Endothelial cell of hepatic sinusoid (primary cell): Measurements from ENCODE around the gene MME.
"Not testable (repeated sequence)": the region's sequence is repeated elsewhere in the genome, so short reads cannot be mapped to it uniquely, and the experiment has no call there.

Experiments
- in situ Hi-C: cut with HindIII; loops from 2 replicates; pipeline ENCODE4 v1.10.0; 2017; ENCODE audit warnings: low sequenced_read_pairs

Gene MME

DNA sequence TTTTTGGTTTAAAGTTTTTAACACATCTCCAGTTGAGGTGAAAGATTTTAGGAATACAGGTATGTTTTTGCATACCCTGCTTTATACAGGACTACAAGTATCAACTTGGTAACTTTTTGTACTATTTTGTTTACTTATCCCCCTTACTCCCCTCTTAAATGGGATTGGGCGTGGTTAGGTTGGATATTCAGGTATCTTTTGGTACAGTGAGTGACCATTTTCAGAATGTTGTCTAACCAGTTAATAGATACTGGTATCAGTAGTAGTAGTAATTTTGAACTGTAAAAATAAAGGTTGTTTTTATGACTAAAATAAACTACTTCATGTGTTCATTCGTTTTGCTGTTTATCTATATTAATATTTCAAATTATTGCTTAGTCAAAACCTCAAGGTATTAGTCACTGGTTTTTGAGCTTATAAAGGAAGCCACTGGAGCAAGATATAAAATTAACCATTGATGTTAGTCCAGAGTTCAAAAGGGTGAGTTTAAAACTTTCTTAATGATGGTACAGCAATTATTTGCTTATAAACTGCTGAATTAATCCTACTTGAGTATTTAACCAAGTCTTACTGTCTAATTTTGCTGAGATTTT lies 3.3 kb downstream of the MME start:
- in situ Hi-C loops: no loop called here

DNA sequence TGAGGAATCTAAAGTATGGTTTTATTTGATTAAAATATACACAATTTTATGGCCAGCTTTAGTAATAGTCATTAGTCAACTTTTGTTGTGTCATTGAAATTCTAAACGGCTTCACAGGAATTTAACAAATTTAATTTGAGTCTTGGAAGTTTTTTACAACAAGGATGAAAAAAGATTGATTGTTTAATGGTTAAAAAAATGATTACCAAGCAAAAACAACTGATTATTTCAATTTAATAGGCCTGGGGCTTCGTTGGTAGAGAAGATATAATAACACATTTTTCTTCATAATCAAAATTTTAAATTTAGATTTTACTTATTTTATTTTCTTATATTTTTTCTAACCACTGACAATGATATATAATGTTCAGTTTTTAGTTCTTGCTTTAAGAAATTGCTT lies 4.4 kb downstream of the MME start:
- in situ Hi-C loops: no loop called here

DNA sequence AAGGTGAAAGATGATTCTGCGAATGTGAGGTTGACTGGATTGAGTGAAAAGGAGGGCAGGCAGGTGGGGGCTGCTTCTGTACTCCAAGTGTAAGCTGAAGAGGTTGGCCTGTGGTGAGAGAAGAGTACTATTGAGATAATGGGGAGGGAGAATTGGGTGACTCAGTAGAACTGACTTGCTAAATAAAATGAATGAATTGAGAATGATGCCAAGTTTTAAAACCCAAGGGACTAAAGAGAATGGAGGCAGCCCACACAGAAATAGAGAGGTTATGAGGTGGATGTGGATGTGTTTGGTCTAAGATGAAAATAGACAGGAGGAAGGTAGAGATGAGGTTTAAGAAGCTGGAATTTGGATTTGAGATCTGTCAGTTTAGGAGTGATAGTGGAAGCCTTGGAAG lies 5.9 kb downstream of the MME start:
- in situ Hi-C loops: no loop called here

DNA sequence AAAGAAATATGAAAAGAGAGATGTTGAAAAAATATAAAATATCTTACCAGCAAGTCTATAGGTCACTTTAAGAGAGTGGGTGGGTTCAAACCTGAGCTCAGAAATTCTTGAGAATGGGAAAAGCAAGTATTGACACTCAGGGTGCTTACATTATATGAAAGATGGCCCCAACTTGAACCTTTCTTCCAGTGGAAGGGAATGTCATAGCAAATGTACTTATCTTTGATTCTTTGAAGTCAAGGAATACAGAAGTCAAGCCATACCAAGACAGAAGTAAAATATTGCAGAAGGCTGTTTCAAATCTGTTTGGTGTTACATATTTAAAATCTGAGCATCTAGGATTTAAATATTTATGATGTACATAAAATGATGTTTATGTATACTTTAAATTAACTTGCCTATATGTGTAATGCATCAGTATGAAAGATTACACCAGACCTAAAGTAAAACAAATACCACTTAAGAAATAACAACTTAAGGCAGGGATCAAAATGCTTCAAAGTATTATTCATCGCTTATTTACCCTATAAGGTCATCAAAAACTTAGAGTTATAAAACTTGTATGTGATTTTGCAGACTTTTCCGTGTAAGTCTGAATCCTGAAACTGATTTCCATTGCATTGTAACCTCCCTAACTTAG lies 8.7 kb downstream of the MME start:
- in situ Hi-C loops: no loop called here

DNA sequence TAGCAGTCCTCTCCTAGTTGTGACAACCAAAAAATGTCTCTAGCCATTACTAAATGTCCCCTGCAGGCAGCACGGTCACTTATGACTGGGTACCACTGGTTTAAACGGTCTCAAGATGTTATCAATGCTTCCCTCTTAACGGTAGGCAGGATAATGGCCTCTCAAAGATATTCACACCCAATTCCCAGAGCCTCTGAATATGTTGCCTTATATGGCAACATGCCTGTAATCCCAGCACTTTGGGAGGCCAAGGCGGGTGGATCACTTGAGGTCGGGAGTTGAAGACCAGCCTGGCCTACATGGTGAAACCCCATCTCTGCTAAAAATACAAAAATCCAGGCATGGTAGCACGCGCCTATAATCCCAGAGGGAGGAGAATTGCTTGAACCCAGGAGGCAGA lies 9.4 kb downstream of the MME start:
- in situ Hi-C loops: no loop called here

DNA sequence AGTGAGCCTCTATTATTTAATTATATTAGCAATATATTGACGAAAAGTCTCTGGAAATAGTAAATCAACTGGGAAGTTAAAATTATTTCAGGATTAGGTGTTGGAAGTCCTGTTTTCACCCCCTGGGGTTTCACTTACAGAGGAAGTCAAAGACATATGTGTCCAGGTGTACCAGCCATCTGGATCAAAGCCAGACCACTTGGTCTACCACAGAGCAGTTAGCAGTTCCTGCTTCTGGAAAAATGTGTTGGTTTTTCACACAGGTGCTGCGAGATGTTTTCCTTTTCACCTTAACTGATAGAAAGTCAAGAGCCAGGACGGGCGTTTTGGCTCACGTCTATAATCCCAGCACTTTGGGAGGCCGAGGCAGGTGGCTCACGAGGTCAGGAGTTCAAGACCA lies 13.1 kb downstream of the MME start:
- in situ Hi-C loops: no loop called here

DNA sequence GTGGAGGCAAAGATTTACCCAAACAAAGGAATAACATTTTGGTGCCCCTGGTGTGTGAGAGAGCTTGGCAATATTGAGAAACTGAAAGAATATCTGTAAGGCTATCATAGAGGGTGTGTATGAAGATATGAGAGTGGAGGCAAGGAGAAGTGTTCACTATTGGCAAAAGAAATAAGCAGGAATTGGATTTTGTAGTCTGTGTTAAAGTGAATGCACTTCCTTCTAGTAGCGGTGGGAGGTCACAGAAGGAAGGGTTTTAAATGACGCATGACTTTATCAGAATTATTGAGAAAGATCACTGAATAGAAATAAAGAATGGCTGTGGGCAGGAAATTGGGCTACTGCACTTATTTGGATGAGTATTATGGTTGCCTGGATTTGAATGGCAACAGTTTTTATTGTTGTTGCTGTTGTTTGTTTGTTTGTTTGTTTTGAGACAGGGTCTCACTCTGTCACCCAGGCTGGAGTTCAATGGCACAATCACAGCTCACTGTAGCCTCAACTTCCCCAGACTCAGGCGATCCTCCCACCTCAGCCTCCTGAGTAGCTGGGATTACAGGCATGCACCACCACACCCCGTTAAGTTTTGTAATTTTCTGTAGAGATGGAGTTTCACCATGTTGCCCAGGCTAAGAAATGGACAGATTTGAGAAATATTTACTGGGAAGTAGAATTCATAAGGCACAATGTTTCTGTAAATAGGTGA lies 16.3 kb downstream of the MME start:
- in situ Hi-C loops: no loop called here

DNA sequence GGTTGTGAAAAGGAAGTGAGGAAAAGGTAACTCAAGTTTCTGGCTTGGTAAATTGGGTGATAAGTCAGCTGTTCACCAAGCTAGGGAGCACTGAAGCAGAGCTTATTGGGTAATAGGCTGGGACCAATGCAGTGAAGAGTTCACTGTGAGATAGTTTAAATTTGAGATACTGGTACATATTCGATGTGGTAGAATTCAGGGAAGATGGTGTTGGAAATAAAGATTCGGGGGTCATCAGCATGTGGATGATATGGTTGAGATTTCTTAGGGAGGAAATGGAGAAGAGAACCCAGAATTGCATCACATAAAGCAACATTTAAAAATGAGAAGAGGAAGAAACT lies 16.9 kb downstream of the MME start:
- in situ Hi-C loops: no loop called here

DNA sequence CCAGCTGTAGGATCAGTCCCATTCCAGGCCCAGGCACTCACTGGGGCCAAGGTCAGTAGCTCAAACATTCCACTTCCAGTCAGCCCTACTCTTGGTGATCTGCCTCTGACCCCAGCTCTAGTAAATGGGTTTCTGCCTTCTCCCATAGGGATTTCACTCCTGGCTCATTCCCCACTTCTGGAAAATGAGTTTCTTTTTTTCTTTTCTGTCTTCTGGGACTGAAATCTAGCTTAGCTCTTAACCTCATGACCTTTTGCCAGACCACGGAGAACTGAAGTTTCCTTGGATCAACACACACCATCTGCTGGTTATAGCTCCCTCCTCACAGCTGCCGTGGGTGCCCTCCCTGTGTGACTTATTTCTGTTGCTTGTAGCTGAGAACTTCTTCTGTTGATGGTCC lies 21.3 kb downstream of the MME start:
- in situ Hi-C loops: no loop called here

DNA sequence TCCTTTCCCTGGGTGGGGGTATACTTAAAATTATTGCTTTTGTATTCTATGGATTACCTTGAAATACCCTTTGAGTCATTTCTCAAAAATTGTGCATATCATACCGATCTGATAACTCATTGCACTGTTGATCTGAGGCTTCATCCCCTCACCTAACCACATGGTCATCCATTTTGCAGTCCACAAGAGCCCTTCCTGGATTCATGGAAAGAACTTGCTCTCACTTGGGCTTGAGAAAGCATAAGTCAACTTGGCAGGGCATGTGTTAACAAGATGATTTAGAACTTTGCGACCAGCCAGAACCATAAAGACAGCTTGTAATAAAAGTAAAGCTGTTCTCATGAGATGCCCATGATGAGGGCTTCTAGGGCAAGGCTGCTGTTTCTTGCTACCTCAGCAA lies 22.2 kb downstream of the MME start:
- in situ Hi-C loops: no loop called here

DNA sequence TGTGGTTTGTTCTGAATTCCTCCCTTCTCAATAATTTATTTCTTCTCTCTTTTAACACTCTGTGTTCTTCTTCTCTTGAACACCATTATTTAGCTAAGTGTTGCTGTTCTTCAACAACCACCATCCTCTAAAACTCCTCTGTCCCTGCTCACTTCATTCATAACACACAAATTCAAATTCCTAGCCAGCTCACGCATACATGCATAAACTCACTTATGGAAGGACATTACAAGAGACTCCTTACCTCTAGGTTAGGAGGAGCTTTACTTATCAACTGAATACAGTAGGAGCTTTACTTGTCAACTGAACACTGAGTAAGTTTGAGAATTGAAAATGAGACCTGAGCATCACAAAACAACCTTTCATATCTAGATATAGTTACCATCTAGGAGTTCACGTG lies 23.6 kb downstream of the MME start:
- in situ Hi-C loops: no loop called here

DNA sequence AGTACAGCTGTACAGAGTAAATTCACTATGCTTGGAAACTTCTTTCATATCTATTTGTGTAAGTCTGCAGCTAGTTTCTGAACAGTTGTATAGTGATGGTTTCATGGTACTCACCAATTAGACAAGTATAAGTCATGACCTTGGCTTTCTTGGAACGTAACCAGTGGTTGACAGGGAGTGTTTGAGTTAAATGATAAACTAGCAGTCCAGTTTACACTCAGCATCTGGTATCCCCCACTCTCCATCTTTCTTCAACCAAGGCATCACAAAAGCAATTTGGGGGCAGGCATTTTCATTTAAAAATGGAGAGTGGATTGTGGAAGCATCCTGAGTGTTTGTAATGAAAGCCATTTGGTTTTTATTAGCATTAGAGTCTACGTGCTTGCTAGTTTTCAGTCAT lies 26.0 kb downstream of the MME start:
- in situ Hi-C loops: no loop called here

DNA sequence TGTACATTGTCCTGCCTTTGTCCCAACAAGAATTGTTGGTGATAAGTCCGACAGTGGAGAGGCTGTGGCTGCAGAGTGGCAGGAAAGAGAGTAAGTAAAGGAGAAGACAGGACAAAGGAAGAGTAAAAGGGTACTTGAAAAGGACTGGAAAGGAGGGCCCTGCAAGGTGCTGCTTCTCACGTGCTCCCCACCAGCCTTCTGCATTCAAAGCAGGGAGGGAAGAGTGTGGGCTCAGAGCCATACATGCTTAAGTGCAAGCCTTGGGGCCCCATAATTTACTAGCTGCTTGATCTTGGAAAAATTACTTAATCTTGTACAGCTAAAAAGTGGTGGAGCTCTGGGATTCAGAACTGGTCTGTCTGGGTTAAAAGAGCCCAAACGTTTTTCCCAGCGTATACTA lies 29.9 kb downstream of the MME start:
- in situ Hi-C loops: no loop called here

DNA sequence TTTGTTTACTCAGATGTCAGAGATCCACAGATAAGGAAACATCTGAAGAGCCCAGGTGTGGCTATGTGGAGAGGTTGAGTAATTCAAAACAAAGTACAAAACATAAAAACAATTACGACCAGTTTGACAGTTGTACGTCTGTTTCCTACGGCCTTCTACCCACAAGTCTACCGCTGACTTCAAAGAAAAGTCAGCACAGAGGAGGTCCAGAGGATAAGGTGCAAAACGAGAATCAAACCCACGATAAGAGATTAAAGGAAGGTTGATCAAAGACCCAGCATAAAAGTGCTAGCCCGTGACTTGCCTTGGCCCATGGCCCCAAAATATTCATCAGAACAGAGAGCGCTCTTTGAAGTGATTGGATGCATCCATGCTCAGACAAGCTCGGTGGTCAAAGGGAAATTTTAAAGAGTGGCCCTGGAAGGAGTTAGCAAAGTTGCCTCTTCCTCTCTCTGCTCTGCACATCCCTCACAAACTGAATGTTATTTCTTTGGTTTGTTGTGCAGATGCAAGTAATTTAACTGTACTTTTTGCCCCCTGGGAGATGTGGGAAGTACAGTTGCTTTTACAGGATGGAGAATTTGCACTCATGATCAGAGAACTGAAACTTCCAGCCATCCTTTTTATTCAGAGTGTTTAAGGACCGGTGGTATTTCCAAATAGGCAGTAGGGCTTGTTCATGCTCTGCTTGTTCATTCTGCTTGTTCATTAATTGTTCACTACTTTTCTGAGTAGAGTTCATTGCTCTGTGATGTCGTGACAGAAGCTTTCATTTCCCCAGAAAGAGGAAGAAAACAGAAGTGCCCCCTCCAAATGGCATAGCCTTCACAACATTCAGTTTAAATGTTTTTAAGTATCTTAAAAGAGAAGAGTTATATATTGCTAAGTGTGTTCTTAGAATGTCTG lies 31.1 kb downstream of the MME start:
- in situ Hi-C loops: no loop called here

DNA sequence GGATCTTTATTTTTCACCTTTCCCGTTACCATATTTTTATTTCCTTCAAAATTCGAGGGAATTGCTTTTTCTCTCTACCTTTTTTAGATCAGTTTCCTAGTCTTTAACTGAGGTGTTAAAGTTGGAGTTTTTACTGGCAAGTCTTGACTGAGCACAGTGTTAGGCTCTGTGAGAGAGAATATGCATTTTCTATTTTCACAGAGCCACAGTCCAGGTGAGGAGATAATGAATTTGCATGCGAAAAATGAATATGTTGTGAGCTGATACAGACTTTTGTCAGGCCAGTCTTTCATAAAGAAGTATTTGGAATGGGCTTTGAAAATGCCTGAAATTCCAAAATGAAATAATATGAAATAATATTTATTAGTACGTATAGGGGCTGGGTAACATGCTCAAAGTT lies 31.9 kb downstream of the MME start:
- in situ Hi-C loops: no loop called here

DNA sequence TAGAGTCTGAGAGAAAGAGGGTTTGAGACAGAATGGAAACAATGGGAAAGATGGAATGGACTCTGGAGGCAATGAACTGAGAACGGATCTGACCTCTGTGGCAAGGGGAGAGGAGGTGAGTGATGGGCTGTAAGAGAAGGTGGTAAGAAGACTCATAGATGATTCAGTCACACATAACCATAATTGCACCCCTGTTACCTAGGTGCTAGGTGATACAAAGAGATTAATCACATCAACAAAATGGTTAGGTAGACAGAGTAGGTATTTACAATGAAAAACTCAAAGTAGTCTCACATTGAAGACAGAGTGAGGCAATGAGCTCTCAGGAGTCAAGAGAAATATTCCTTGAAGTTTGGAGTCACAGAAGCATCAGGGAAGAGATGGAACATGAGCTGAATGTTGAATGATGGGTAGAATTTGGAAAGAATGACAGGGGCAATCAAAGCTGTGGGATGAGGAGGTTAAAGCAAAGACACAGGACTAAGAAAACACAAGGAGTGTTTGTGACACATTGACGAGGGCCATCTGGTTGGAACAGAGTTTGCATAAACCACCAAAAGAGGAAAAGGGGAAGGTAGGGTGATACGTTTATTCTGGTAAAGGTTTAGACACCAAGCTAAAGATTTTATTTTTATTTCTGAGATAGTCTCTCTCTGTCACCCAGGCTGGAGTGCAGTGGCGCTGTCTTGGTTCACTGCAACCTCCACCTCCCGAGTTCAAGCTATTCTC lies 32.7 kb downstream of the MME start:
- in situ Hi-C loops: no loop called here

DNA sequence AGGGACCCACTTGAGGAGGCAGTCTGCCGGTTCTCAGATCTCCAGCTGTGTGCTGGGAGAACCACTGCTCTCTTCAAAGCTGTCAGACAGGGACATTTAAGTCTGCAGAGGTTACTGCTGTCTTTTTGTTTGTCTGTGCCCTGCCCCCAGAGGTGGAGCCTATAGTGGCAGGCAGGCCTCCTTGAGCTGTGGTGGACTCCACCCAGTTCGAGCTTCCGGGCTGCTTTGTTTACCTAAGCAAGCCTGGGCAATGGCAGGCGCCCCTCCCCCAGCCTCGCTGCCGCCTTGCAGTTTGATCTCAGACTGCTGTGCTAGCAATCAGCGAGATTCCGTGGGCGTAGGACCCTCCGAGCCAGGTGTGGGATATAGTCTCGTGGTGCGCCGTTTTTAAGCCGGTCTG lies 44.6 kb downstream of the MME start:
- in situ Hi-C loops: not testable (repeated sequence)

DNA sequence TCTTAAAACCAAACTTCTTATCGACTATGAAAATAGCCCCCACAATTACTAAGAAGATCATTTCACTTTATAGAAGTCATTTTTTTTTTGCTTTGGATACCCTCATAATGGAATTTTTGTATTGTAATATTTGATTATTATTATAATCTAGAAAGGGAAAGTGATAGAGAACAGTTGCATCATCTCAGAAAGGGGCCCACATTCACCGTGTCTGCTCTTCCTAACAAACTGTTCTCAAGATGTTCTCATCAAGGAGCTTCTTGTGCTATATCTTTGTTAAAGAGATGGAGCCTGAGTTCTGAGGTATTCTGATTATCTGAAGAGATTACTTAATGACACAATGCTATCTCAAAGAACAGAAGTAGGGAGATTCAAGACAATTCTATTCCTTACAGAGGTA lies 49.3 kb downstream of the MME start:
- in situ Hi-C loops: no loop called here

DNA sequence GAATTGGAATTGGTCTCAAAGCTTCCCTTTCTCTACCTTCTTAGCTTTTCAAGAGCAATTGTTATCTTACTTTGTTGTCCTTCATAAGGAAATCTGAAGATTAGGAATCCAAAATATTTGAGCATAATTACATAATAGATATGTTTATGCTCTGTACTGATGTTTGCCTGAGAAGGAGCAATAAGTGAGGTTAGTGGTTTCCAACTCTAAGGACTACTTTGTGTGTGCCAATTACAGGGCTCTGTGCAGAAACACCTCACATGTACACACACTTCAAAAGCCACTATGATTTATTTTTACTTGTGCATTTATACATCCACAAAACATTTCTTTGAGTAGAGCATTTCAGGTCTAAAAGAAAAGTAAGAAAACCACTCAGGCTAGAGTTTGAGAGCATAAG lies 49.9 kb downstream of the MME start:
- in situ Hi-C loops: no loop called here

DNA sequence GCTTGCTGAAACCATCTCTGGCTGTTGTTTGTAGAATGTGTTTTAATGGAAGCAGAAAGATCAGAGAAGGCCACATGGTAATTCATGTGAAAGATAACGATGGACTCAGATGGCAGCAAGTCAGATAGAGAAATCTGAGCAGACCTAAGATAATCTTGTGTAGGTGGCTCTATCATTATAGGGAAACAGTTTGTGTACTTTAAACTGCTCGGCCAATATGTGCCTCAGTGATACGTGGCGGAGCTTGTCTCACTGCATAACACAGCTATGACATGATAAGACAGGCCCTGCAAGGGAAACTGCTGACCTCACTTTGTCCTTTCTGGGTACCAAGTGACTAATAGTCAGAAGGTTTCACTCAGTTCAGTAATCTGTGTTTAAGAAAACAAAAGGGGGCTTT lies 51.0 kb downstream of the MME start:
- in situ Hi-C loops: no loop called here

DNA sequence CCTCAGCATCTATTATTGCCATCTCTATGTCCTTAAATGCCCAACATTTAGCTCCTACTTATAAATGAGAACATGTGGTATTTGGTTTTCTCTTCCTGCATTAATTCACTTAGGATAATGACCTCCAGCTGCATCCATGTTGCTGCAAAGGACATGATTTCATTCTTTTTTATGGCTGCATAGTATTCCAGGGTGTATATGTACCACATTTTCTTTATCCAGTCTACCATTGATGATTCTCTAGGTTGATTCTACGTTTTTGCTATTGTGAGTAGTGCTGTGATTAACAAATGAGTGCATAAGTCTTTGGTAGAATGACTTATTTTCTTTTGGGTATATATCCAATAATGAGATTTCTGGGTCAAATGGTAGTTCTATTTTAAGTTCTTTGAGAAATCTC lies 54.2 kb downstream of the MME start:
- in situ Hi-C loops: not testable (repeated sequence)
